GM12878 (cell line): ENCODE results near the gene PLA2G12B. TPM values are rescaled to one million over a fixed set of nuclear protein-coding genes. Genes with fewer than 3 reads are reported as not detected.
A peak's percentile ranks its signal among the peaks of the same experiment; 100 is the strongest.

Experiments
- ATAC-seq: fragments of 200-7000 bp; cut with Tn5 transposase; 3 replicates; pipeline ENCODE4 v1.9.1; 2020; ENCODE audit warnings: mild to moderate bottlenecking, moderate library complexity
- BruUV-seq: library from RNA; stranded (reverse); fragments of 400-500 nt; replicated peaks from 2 replicates; lab custom pipeline; 2021; lab: Mats Ljungman, UMichigan
- CTCF ChIA-PET: fragments of 300-600 bp; sonication (Branson Sonifier 250); formaldehyde crosslinking; extraction: SDS; loops from one replicate; lab custom pipeline; 2021; ENCODE audit warnings: inconsistent platforms; lab: Yijun Ruan, JAX
- POLR2A ChIA-PET: fragments of 350-600 bp; formaldehyde crosslinking; extraction: SDS; loops from one replicate; lab custom pipeline; 2021; ENCODE audit warnings: inconsistent platforms; lab: Charles Lee
- RAD21 ChIA-PET: fragments of 300-600 bp; sonication (Branson Sonifier 250); formaldehyde crosslinking; loops from one replicate; lab custom pipeline; 2023; ENCODE audit warnings: antibody characterized with exemption; ENCODE audit not compliant: unreplicated experiment; lab: Charles Lee
- SMC1A ChIA-PET: fragments of 300-600 bp; sonication (Branson Sonifier 250); formaldehyde crosslinking; loops from one replicate; lab custom pipeline; 2023; ENCODE audit not compliant: unreplicated experiment, uncharacterized antibody; lab: Charles Lee
- DNase-seq: peaks from one replicate; pipeline ENCODE4 v3.0.0-alpha.2; 2011; ENCODE audit warnings: low read depth, low spot score
- FAIRE-seq: peaks from 3 replicates; lab custom pipeline; 2011; peaks lifted over from hg19 to GRCh38; lab: Jason Lieb, UNC
- H2AFZ ChIP-seq: 2 replicates; pipeline ENCODE4 v1.6.0; 2011; ENCODE audit warnings: low read depth, low read length, control low read depth; ENCODE audit not compliant: control insufficient read depth
- H3K27ac ChIP-seq: 2 replicates; pipeline ENCODE4 v1.5.1; 2011; ENCODE audit warnings: control low read depth; ENCODE audit not compliant: control insufficient read depth, insufficient read depth
- H3K27me3 ChIP-seq, 2 experiments: replicated peaks in 1 of 2; 2 replicates each; pipeline versions ENCODE4 v1.6.0 to v1.6.1; 2011; ENCODE audit warnings: low read length in 1 of 2; ENCODE audit not compliant: control insufficient read depth in 2 of 2, insufficient read depth in 2 of 2
- H3K36me3 ChIP-seq, 2 experiments: 2 replicates each; pipeline ENCODE4 v1.5.1; 2011; ENCODE audit warnings: low read length in 1 of 2; ENCODE audit not compliant: control insufficient read depth in 2 of 2, insufficient read depth in 2 of 2
- H3K4me1 ChIP-seq: 2 replicates; pipeline ENCODE4 v1.6.1; 2011; ENCODE audit warnings: mild to moderate bottlenecking, low read length, moderate library complexity, mixed read lengths; ENCODE audit not compliant: control insufficient read depth, insufficient read depth
- H3K4me2 ChIP-seq: 2 replicates; pipeline ENCODE4 v1.6.0; 2011; ENCODE audit warnings: control low read depth; ENCODE audit not compliant: control insufficient read depth, insufficient read depth
- H3K4me3 ChIP-seq: fragments of 200-600 bp; sonication (generic); 2 replicates; pipeline ENCODE4 v1.5.1; 2016
- H3K79me2 ChIP-seq: 2 replicates; pipeline ENCODE4 v1.6.0; 2011; ENCODE audit warnings: low read length; ENCODE audit not compliant: control insufficient read depth, insufficient read depth
- H3K9ac ChIP-seq: 2 replicates; pipeline ENCODE4 v1.8.0; 2011; ENCODE audit warnings: low read length, control low read depth, mixed read lengths; ENCODE audit not compliant: control insufficient read depth, insufficient read depth
- H3K9me3 ChIP-seq: replicated peaks from 3 replicates; pipeline ENCODE4 v1.5.1; 2011; ENCODE audit warnings: mild to moderate bottlenecking, low read length; ENCODE audit not compliant: control insufficient read depth, insufficient read depth
- H4K20me1 ChIP-seq: 2 replicates; pipeline ENCODE4 v1.6.0; 2011; ENCODE audit not compliant: control insufficient read depth, insufficient read depth
- ATF7 ChIP-seq: fragments of 450-650 bp; IDR thresholded peaks from 2 replicates; pipeline ENCODE4 v1.6.1; 2016; ENCODE audit warnings: low read depth, mild to moderate bottlenecking
- CBX3 ChIP-seq: fragments of 200-600 bp; sonication (generic); IDR thresholded peaks from 2 replicates; pipeline ENCODE4 v1.6.1; 2016; ENCODE audit warnings: low read depth, borderline replicate concordance
- MEF2A ChIP-seq: IDR thresholded peaks from 2 replicates; pipeline ENCODE4 v1.6.1; 2011; ENCODE audit warnings: low read depth, mild to moderate bottlenecking, low read length, moderate library complexity; ENCODE audit not compliant: insufficient read depth
- SIN3A ChIP-seq: IDR thresholded peaks from 2 replicates; pipeline ENCODE4 v1.6.1; 2012; ENCODE audit warnings: low read depth, low read length, improper control_type of control experiment
- TARDBP ChIP-seq: IDR thresholded peaks from 2 replicates; pipeline ENCODE4 v1.6.1; 2016; ENCODE audit warnings: borderline replicate concordance
- YY1 ChIP-seq: IDR thresholded peaks from 2 replicates; pipeline ENCODE4 v1.6.1; 2011; ENCODE audit warnings: low read depth, mild to moderate bottlenecking, low read length
- WGBS: methylation state at CpG from one replicate; pipeline ENCODE4 v1.1.6; 2016; ENCODE audit warnings: low lambda C conversion rate; ENCODE audit not compliant: insufficient replicate concordance, insufficient coverage; ENCODE audit errors: missing lambda C conversion rate; 5-methylcytosine and 5-hydroxymethylcytosine counted together
- in situ Hi-C: fragments of 300-500 bp; cut with MboI; formaldehyde crosslinking; loops from 9 replicates; pipeline ENCODE4 v1.14.3; 2018; ENCODE audit warnings: mixed read lengths
- intact Hi-C: fragments of 100-400 bp; cut with micrococcal nuclease; formaldehyde crosslinking; loops from one replicate; pipeline ENCODE4 v1.14.2; 2022; ENCODE audit not compliant: unreplicated experiment
- polyA plus RNA-seq, 11 experiments: library from polyadenylated mRNA; depleted of rRNA in 4 of 11; unstranded in 6 of 11; stranded (reverse) in 5 of 11; fragments of >200 nt; fragmentation: Nextera tagmentation in 4 of 11; fragmentation: Illumina TruSeq in 1 of 11; extraction: Ambion mirVana in 4 of 11; extraction: Trizol in 1 of 11; gene quantifications; 1 replicate in 1 of 11; 2 replicates in 10 of 11; pipeline versions ENCODE4 v1.2.1 to v1.2.3, GENCODE V29; 2011 to 2016; ENCODE audit warnings: inconsistent platforms in 2 of 11, missing spikeins in 2 of 11, low read depth in 1 of 11
- total RNA-seq, 4 experiments: library from RNA; depleted of rRNA in 3 of 4; stranded (reverse); fragments of >200 nt in 3 of 4; fragmentation: Illumina TruSeq in 1 of 4; extraction: Trizol in 1 of 4; gene quantifications; 2 replicates each; pipeline versions ENCODE4 v1.2.1 to v1.2.3, GENCODE V29; 2013 to 2021
- TF ChIP-seq, protein P1 (sequence below): IDR thresholded peaks from 2 replicates; pipeline ENCODE4 v1.6.1; 2012; ENCODE audit warnings: improper control_type of control experiment, low read depth, low read length; ENCODE audit not compliant: insufficient replicate concordance

PLA2G12B gene
- total and polyA plus RNA-seq, 10 of the 15 experiments (the other 5 are each of a cell fraction or from before 2014, with no cell fraction given) = not detected

DNA sequence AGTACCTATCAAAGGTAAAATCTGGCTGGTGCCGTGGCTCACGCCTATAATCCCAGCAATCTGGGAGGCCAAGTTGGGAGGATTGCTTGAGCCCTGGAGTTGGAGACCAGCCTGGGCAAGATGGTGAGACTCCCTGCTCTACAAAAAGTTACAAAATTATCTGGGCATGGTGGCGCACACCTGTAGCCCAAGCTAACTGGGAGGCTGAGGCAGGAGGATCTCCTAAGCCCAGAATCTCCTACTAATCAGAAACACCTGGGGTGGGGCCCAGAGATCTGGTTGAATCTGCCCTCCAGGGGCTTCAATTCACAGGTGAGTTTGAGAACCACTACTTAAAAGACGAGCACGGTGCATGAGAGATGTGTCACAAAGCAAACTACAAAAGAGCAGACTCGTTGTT is 2.4 kb downstream of the PLA2G12B start (continued):
- TF ChIP-seq, protein P1, sequence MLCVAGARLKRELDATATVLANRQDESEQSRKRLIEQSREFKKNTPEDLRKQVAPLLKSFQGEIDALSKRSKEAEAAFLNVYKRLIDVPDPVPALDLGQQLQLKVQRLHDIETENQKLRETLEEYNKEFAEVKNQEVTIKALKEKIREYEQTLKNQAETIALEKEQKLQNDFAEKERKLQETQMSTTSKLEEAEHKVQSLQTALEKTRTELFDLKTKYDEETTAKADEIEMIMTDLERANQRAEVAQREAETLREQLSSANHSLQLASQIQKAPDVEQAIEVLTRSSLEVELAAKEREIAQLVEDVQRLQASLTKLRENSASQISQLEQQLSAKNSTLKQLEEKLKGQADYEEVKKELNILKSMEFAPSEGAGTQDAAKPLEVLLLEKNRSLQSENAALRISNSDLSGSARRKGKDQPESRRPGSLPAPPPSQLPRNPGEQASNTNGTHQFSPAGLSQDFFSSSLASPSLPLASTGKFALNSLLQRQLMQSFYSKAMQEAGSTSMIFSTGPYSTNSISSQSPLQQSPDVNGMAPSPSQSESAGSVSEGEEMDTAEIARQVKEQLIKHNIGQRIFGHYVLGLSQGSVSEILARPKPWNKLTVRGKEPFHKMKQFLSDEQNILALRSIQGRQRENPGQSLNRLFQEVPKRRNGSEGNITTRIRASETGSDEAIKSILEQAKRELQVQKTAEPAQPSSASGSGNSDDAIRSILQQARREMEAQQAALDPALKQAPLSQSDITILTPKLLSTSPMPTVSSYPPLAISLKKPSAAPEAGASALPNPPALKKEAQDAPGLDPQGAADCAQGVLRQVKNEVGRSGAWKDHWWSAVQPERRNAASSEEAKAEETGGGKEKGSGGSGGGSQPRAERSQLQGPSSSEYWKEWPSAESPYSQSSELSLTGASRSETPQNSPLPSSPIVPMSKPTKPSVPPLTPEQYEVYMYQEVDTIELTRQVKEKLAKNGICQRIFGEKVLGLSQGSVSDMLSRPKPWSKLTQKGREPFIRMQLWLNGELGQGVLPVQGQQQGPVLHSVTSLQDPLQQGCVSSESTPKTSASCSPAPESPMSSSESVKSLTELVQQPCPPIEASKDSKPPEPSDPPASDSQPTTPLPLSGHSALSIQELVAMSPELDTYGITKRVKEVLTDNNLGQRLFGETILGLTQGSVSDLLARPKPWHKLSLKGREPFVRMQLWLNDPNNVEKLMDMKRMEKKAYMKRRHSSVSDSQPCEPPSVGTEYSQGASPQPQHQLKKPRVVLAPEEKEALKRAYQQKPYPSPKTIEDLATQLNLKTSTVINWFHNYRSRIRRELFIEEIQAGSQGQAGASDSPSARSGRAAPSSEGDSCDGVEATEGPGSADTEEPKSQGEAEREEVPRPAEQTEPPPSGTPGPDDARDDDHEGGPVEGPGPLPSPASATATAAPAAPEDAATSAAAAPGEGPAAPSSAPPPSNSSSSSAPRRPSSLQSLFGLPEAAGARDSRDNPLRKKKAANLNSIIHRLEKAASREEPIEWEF = no peak
- TF ChIP-seq SIN3A = no peak
- no peak for TF ChIP-seq YY1
- no peak for TF ChIP-seq MEF2A
- no peak for TF ChIP-seq CBX3
- TF ChIP-seq, all 136 proteins: peak for 0

GRCh38 chr10:72951760-72952159 is 2.8 kb downstream of the PLA2G12B start:
- Histone ChIP-seq H3K4me2 (no peak overlapping the region), H3K4me3 (no peak overlapping the region), H3K9ac (no peak overlapping the region), H3K79me2 (no peaks in the 10 kb centered on the region), H4K20me1 (no peaks in the 10 kb centered on the region), H3K27ac (no peak overlapping the region), H3K36me3 (no peaks in the 10 kb centered on the region), H3K27me3 (no peaks in the 10 kb centered on the region), H2AFZ (no peak overlapping the region), H3K9me3 (no peaks in the 10 kb centered on the region), H3K4me1 (no peaks in the 10 kb centered on the region)
- no TSS peak for BruUV-seq
- no peak for ATAC-seq
- SMC1A ChIA-PET = no interaction called here
- DNase-seq = no peak
- POLR2A ChIA-PET = no interaction called here
- FAIRE-seq = no peak
- WGBS = 44% methylated on average over 3 of the region's 3 CpGs
- TF ChIP-seq ATF7 (peak; percentile 71), TARDBP (no peak)
- in situ Hi-C loops (no loop called here), intact Hi-C loops (no loop called here)
- CTCF ChIA-PET = no interaction called here
- RAD21 ChIA-PET = no interaction called here
